SK-N-SH (cell line): ENCODE data around the gene GPRIN3. TPM values are rescaled to one million over a fixed set of nuclear protein-coding genes. Genes with fewer than 3 reads are reported as not detected.

Source experiments
- CTCF ChIA-PET: fragments of 300-600, 350-600 bp; formaldehyde crosslinking; extraction: SDS; loops from one replicate; lab custom pipeline; 2021; lab: Yijun Ruan, JAX
- POLR2A ChIA-PET: fragments of 350-600 bp; sonication (Branson Sonifier 250); formaldehyde crosslinking; extraction: SDS; loops from one replicate; lab custom pipeline; 2020; ENCODE audit warnings: antibody characterized with exemption, inconsistent platforms; lab: Yijun Ruan, JAX
- DNase-seq: peaks from one replicate; pipeline ENCODE4 v3.0.0; 2012
- H2AFZ ChIP-seq: fragments of 200-600 bp; sonication (generic); 2 replicates; pipeline ENCODE4 v1.8.1; 2016; ENCODE audit warnings: antibody characterized with exemption, mild to moderate bottlenecking, low read depth
- H3F3A ChIP-seq: fragments of 200-600 bp; sonication (generic); replicated peaks from 2 replicates; pipeline ENCODE3; 2016; ENCODE audit warnings: antibody characterized with exemption, mild to moderate bottlenecking; ENCODE audit not compliant: insufficient read depth
- H3K27ac ChIP-seq, 2 experiments: fragments of 200-500 bp in 1 of 2; fragments of 200-600 bp in 1 of 2; sonication (Bioruptor generic) in 1 of 2; sonication (generic), shearing (Covaris generic) in 1 of 2; 2 replicates each; pipeline versions ENCODE4 v1.5.1 to v1.6.1; 2014 to 2016; ENCODE audit warnings: low read depth in 2 of 2, inconsistent platforms in 1 of 2, low read length in 1 of 2, mild to moderate bottlenecking in 1 of 2, mixed read lengths in 1 of 2
- H3K27me3 ChIP-seq: fragments of 200-600 bp; sonication (generic), shearing (Covaris generic); 2 replicates; pipeline ENCODE4 v1.6.1; 2016; ENCODE audit warnings: mixed run types; ENCODE audit not compliant: insufficient read depth
- H3K36me3 ChIP-seq, 2 experiments: fragments of 200-500 bp in 1 of 2; fragments of 200-600 bp in 1 of 2; sonication (Bioruptor generic) in 1 of 2; sonication (generic) in 1 of 2; replicated peaks in 1 of 2; 2 replicates each; pipeline versions ENCODE3 to v1.5.1; 2014 to 2016; ENCODE audit warnings: low read length in 1 of 2, mild to moderate bottlenecking in 1 of 2; ENCODE audit not compliant: insufficient read depth in 2 of 2, control insufficient read depth in 1 of 2
- H3K4me1 ChIP-seq, 2 experiments: fragments of 200-500 bp in 1 of 2; fragments of 200-600 bp in 1 of 2; sonication (Bioruptor generic) in 1 of 2; sonication (generic), shearing (Covaris generic) in 1 of 2; 2 replicates each; pipeline versions ENCODE4 v1.5.1 to v1.6.1; 2014 to 2016; ENCODE audit warnings: low read depth in 1 of 2, low read length in 1 of 2, mixed run types in 1 of 2; ENCODE audit not compliant: insufficient read depth in 2 of 2, control insufficient read depth in 1 of 2
- H3K4me2 ChIP-seq: fragments of 200-600 bp; sonication (generic), shearing (Covaris generic); 2 replicates; pipeline ENCODE4 v1.6.1; 2017; ENCODE audit warnings: mixed run types
- H3K4me3 ChIP-seq, 2 experiments: fragments of 200-500 bp in 1 of 2; fragments of 200-600 bp in 1 of 2; sonication (Bioruptor generic) in 1 of 2; sonication (generic), shearing (Covaris generic) in 1 of 2; 2 replicates each; pipeline versions ENCODE4 v1.5.1 to v1.8.1; 2014 to 2016; ENCODE audit warnings: low read depth in 2 of 2, inconsistent platforms in 1 of 2, low read length in 1 of 2, mild to moderate bottlenecking in 1 of 2, mixed read lengths in 1 of 2, moderate library complexity in 1 of 2
- H3K79me2 ChIP-seq: fragments of 200-600 bp; sonication (generic); 2 replicates; pipeline ENCODE4 v1.8.1; 2017; ENCODE audit warnings: mild to moderate bottlenecking; ENCODE audit not compliant: insufficient read depth
- H3K9ac ChIP-seq: fragments of 200-600 bp; sonication (generic); 2 replicates; pipeline ENCODE4 v1.6.1; 2017; ENCODE audit warnings: mixed run types
- H3K9me2 ChIP-seq: fragments of 200-600 bp; sonication (generic); 2 replicates; pipeline ENCODE4 v1.6.1; 2017; ENCODE audit warnings: mixed run types
- H3K9me3 ChIP-seq: fragments of 200-600 bp; sonication (generic); 2 replicates; pipeline ENCODE4 v1.6.1; 2017; ENCODE audit warnings: mixed run types, mild to moderate bottlenecking, moderate library complexity
- H4K20me1 ChIP-seq: fragments of 200-600 bp; sonication (generic); 2 replicates; pipeline ENCODE4 v1.6.1; 2017; ENCODE audit warnings: mild to moderate bottlenecking, mixed run types; ENCODE audit not compliant: insufficient read depth
- CTCF ChIP-seq: fragments of 200-600 bp; sonication (generic); IDR thresholded peaks from 2 replicates; pipeline ENCODE4 v1.6.1; 2017; ENCODE audit warnings: antibody characterized with exemption, mild to moderate bottlenecking, moderate library complexity
- EP300 ChIP-seq, 2 experiments: IDR thresholded peaks; 2 replicates each; pipeline versions ENCODE4 v1.4.0 to v1.6.1; 2012; ENCODE audit warnings: borderline replicate concordance in 1 of 2, low read depth in 1 of 2, low read length in 1 of 2
- FOXJ3 ChIP-seq: sonication (generic); formaldehyde crosslinking; IDR thresholded peaks from 2 replicates; pipeline ENCODE4 v1.5.1; 2020; ENCODE audit warnings: mild to moderate bottlenecking, missing genetic modification reagents
- FOXM1 ChIP-seq: IDR thresholded peaks from 2 replicates; pipeline ENCODE4 v1.4.0; 2012; ENCODE audit warnings: low read depth, mild to moderate bottlenecking
- GATA2 ChIP-seq: sonication (generic); formaldehyde crosslinking; IDR thresholded peaks from 2 replicates; pipeline ENCODE4 v1.5.0; 2020; ENCODE audit warnings: mild to moderate bottlenecking, missing genetic modification reagents
- IRF3 ChIP-seq: fragments of 150-350 bp; IDR thresholded peaks from 2 replicates; pipeline ENCODE4 v1.6.1; 2016; ENCODE audit warnings: mild to moderate bottlenecking, low read depth, low read length
- MAX ChIP-seq: IDR thresholded peaks from 2 replicates; pipeline ENCODE4 v1.4.0; 2012; ENCODE audit warnings: low read depth
- MXI1 ChIP-seq: IDR thresholded peaks from 2 replicates; pipeline ENCODE4 v1.6.1; 2012; ENCODE audit warnings: mild to moderate bottlenecking, low read depth, low read length, improper control_type of control experiment
- PBX3 ChIP-seq: IDR thresholded peaks from 2 replicates; pipeline ENCODE4; 2012
- RAD21 ChIP-seq: IDR thresholded peaks from 2 replicates; pipeline ENCODE4 v1.6.1; 2012; ENCODE audit warnings: mild to moderate bottlenecking, low read length
- RCOR1 ChIP-seq: fragments of 150-350 bp; IDR thresholded peaks from 2 replicates; pipeline ENCODE4 v1.6.1; 2017; ENCODE audit warnings: antibody characterized with exemption, low read length
- REST ChIP-seq: IDR thresholded peaks from 2 replicates; pipeline ENCODE4 v1.6.1; 2012; ENCODE audit warnings: mild to moderate bottlenecking, low read depth, low read length, moderate library complexity
- RXRA ChIP-seq: IDR thresholded peaks from 2 replicates; pipeline ENCODE4 v1.4.0; 2012; ENCODE audit warnings: low read depth, mild to moderate bottlenecking, borderline replicate concordance
- SMC3 ChIP-seq: IDR thresholded peaks from 2 replicates; pipeline ENCODE4 v1.6.1; 2012; ENCODE audit warnings: low read depth, low read length, improper control_type of control experiment
- TCF12 ChIP-seq: IDR thresholded peaks from 2 replicates; pipeline ENCODE4 v1.4.0; 2012
- WGBS: methylation state at CpG from one replicate; pipeline ENCODE4 v1.1.6; 2017; ENCODE audit warnings: low lambda C conversion rate; 5-methylcytosine and 5-hydroxymethylcytosine counted together
- polyA plus RNA-seq, 3 experiments: library from polyadenylated mRNA; depleted of rRNA; stranded (reverse); fragments of >200 nt; gene quantifications; 2 replicates each; pipeline ENCODE4 v1.2.3, GENCODE V29; 2012

Gene GPRIN3
- polyA plus RNA-seq, 1 of the 3 experiments (the other 2 are of a cell fraction), result not detected

- no peak for TF ChIP-seq REST
These were observed 8.8 kb downstream of the GPRIN3 start (continued) for GRCh38 chr4:89298788-89299152.

GRCh38 chr4:89298155-89298554, 9.4 kb downstream of the GPRIN3 start:
- ChIA-PET POLR2A (no interaction called here), CTCF (interaction anchor here (1.1 kb wide), 1 partner anchor 37 kb away, joined by 3 read pairs; no protein-coding TSS in a partner anchor)
- no peak overlapping the region for H3K4me2 ChIP-seq
- H3K9me3 ChIP-seq, result no peaks in the 10 kb centered on the region
- no peaks in the 10 kb centered on the region for H3F3A ChIP-seq
- no peaks in the 10 kb centered on the region for H4K20me1 ChIP-seq
- H3K27me3 ChIP-seq, result no peaks in the 10 kb centered on the region
- no peak overlapping the region for H3K27ac ChIP-seq
- no peak for DNase-seq
- H3K4me3 ChIP-seq, result no peak overlapping the region
- H3K36me3 ChIP-seq, result no peaks in the 10 kb centered on the region
- H3K9ac ChIP-seq, result no peak overlapping the region
- no peaks in the 10 kb centered on the region for H3K9me2 ChIP-seq
- H2AFZ ChIP-seq, result no peak overlapping the region
- no peaks in the 10 kb centered on the region; a peak in 1 of 4 replicates for H3K4me1 ChIP-seq
- 63% methylated on average over 2 of the region's 2 CpGs for WGBS
- TF ChIP-seq CTCF (no peak), MXI1 (no peak), PBX3 (no peak), EP300 (IDR thresholded peaks at IDR 0.05; ENCODE audit: borderline replicate concordance in 1 of 2, low read depth in 1 of 2, low read length in 1 of 2) (no peak), FOXJ3 (CRISPR knock-in tag) (no peak), MAX (no peak), IRF3 (no peak), TCF12 (no peak), FOXM1 (no peak), GATA2 (CRISPR knock-in tag) (no peak), RAD21 (no peak), RXRA (no peak), SMC3 (no peak), REST (no peak), RCOR1 (no peak)
- no peaks in the 10 kb centered on the region for H3K79me2 ChIP-seq
